Measurements from ENCODE around the gene ADI1. TPM values are rescaled to one million over a fixed set of nuclear protein-coding genes. Genes with fewer than 3 reads are reported as not detected.

ADI1 gene
- total and polyA plus RNA-seq, 2 of the 4 experiments (the other 2 are of a cell fraction): 43.2 to 46.0 TPM

DNA sequence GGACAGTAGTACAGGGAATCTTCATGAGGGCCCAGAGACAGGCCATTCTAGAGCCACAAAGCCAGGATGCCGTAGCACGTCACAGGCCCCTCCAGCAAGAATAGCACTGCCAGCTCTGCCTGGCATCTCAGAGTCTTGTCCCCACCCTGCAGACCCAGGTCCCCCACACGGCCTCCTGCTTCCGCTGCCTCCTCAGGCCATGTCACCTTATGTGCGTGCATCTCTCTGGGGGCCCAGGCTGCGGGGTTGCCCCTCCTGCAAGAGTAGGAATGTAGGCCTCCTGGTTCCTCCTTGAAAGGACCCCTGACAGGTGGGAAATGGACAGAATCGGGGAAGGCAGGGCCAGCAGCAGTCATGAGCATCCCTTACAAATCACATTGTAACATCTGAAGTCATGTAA, 49.8 kb downstream of the ADI1 start:
- H4K20me1 ChIP-seq (ENCODE audit: insufficient read depth, low read length): no peaks in the 10 kb centered on the region
- in situ Hi-C loops (cut with MboI; ENCODE audit: low sequenced_read_pairs): no loop called here
- dilution Hi-C loops (cut with HindIII; ENCODE audit: low sequenced_read_pairs, unreplicated experiment): no loop called here
- no peak overlapping the region for H3K27ac ChIP-seq (ENCODE audit: insufficient read depth, low read length)
- peak overlapping the region; percentile 31; the same call in 1 of the 3 replicates for H2BK15ac ChIP-seq (ENCODE audit: low read depth, low read length)
- H3K4me3 ChIP-seq (ENCODE audit: insufficient read depth, low read depth, low read length): no peak overlapping the region
- peaks cover 27% of the 10 kb centered on the region for H3K9me1 ChIP-seq (ENCODE audit: insufficient read depth, low read length)
- no TSS peak for BruUV-seq (replicated peaks)
- 0 out of 2 replicates have a peak overlapping the region, but pooled peaks have one; percentile 8 for H3K23ac ChIP-seq (ENCODE audit: low read depth, low read length)
- no peak overlapping the region for H3K9ac ChIP-seq (ENCODE audit: low read depth, low read length)
- peaks cover 28% of the 10 kb centered on the region for H3K4me1 ChIP-seq (ENCODE audit: control insufficient read depth, insufficient read depth, low read length)
- H4K8ac ChIP-seq (ENCODE audit: low read depth in 2 of 2, low read length in 2 of 2): peak overlapping the region in 1 of 2 experiments; percentile 54; a peak in 2 of 4 replicates
- no peak overlapping the region for H2AFZ ChIP-seq (replicated peaks; ENCODE audit: low read length, poor library complexity)
- H3K27me3 ChIP-seq (ENCODE audit: control insufficient read depth, insufficient read depth, low read length): no peaks in the 10 kb centered on the region
- peak overlapping the region; percentile 88 for H2BK5ac ChIP-seq (ENCODE audit: low read depth, low read length, poor library complexity, severe bottlenecking)
- ChIA-PET CTCF (no interaction called here), POLR2A (ENCODE audit: unreplicated experiment) (no interaction called here)
- H4K5ac ChIP-seq (ENCODE audit: low read depth, low read length): no peak overlapping the region
- peak overlapping the region; percentile 22; the same call in 1 of the 2 replicates for H2AK5ac ChIP-seq (ENCODE audit: low read depth, low read length)
- H3K9me3 ChIP-seq (ENCODE audit: control insufficient read depth, insufficient read depth, low read length): no peaks in the 10 kb centered on the region
- H3K56ac ChIP-seq (ENCODE audit: extremely low read depth, insufficient read depth, low read length): no peak overlapping the region
- H2BK20ac ChIP-seq (ENCODE audit: low read depth, low read length): peak overlapping the region; percentile 40; the same call in 1 of the 2 replicates
- H3K4me2 ChIP-seq (ENCODE audit: low read depth, low read length): no peak overlapping the region
- no CpG with 5 or more reads among the region's 7 CpGs for WGBS, 2 experiments (ENCODE audit: extremely low coverage in 2 of 2, insufficient read length in 1 of 2)
- intact Hi-C loops (cut with micrococcal nuclease): loop anchor here (5.0 kb wide), 1 partner anchor 183 kb away; no protein-coding TSS in a partner anchor
- peak overlapping the region; percentile 81 for H4K91ac ChIP-seq (ENCODE audit: insufficient read depth, low read depth, low read length)
- TF ChIP-seq, protein P1, sequence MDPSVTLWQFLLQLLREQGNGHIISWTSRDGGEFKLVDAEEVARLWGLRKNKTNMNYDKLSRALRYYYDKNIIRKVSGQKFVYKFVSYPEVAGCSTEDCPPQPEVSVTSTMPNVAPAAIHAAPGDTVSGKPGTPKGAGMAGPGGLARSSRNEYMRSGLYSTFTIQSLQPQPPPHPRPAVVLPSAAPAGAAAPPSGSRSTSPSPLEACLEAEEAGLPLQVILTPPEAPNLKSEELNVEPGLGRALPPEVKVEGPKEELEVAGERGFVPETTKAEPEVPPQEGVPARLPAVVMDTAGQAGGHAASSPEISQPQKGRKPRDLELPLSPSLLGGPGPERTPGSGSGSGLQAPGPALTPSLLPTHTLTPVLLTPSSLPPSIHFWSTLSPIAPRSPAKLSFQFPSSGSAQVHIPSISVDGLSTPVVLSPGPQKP (IDR thresholded peaks at IDR 0.05; ENCODE audit: borderline replicate concordance, low read depth, low read length): no peak
- TF ChIP-seq MAZ (IDR thresholded peaks at IDR 0.05; ENCODE audit: borderline replicate concordance, low read depth, low read length) (no peak), RFX5 (IDR thresholded peaks at IDR 0.05; ENCODE audit: low read depth, low read length) (no peak), USF2 (IDR thresholded peaks at IDR 0.05; ENCODE audit: low read depth, low read length) (no peak), SMC3 (IDR thresholded peaks at IDR 0.05; ENCODE audit: low read depth, low read length) (no peak), NFE2L2 (IDR thresholded peaks at IDR 0.05; ENCODE audit: low read depth, low read length) (no peak), POLR2A (IDR thresholded peaks at IDR 0.05; ENCODE audit: low read depth, low read length) (no peak), MXI1 (IDR thresholded peaks at IDR 0.05; ENCODE audit: borderline replicate concordance, low read depth, low read length) (no peak), CEBPB (IDR thresholded peaks at IDR 0.05; ENCODE audit: low read depth, low read length) (no peak), BHLHE40 (IDR thresholded peaks at IDR 0.05; ENCODE audit: low read depth, low read length) (no peak), RAD21 (IDR thresholded peaks at IDR 0.05; ENCODE audit: low read length) (no peak), CTCF (conservative IDR thresholded peaks at IDR 0.05; ENCODE audit: low read depth, low read length) (no peak), CHD1 (IDR thresholded peaks at IDR 0.05; ENCODE audit: low read depth, low read length) (no peak), RCOR1 (IDR thresholded peaks at IDR 0.05; ENCODE audit: insufficient replicate concordance, low read length) (no peak), FOS (IDR thresholded peaks at IDR 0.05; ENCODE audit: low read depth, low read length) (no peak)
- peak overlapping the region; percentile 93 for H2AK9ac ChIP-seq (replicated peaks; ENCODE audit: low read depth, low read length, poor library complexity)
- DNase-seq (no peak), ATAC-seq (ENCODE audit: low read depth) (no peak)
- peaks cover 5 to 49% of the 10 kb centered on the region in 2 experiments; a peak in 3 of 4 replicates for H3K79me1 ChIP-seq (ENCODE audit: low read depth in 1 of 2, low read length in 2 of 2)
- H3K4ac ChIP-seq (ENCODE audit: low read depth, low read length): peak overlapping the region; percentile 87
- no peak overlapping the region for H3K18ac ChIP-seq (ENCODE audit: low read depth, low read length)
- H3K36me3 ChIP-seq (ENCODE audit: control insufficient read depth, insufficient read depth, low read length): peaks cover 45% of the 10 kb centered on the region
- H2BK120ac ChIP-seq (ENCODE audit: low read depth, low read length): peak overlapping the region; percentile 87
- peak overlapping the region; percentile 27; the same call in 1 of the 2 replicates for H3K14ac ChIP-seq (replicated peaks; ENCODE audit: low read depth, low read length)

Measured in IMR-90 (cell line).